ENCODE measurements around the gene DCUN1D5.

DCUN1D5 gene

GRCh38 chr11:103042161-103042560 is 49.8 kb downstream of the DCUN1D5 start:
- H2AK5ac ChIP-seq (ENCODE audit: low read length, severe bottlenecking), result no peak overlapping the region
- no peaks in the 10 kb centered on the region for H3K36me3 ChIP-seq (ENCODE audit: control insufficient read depth in 1 of 2, insufficient read depth in 2 of 2, low read depth in 1 of 2, low read length in 2 of 2)
- DNase-seq, result no peak
- no peak overlapping the region for H3K23ac ChIP-seq (ENCODE audit: low read length in 2 of 2)
- no peak overlapping the region for H3K4me3 ChIP-seq (ENCODE audit: insufficient read depth in 1 of 2, low read depth in 1 of 2, low read length in 2 of 2)
- H3K27ac ChIP-seq (ENCODE audit: low read length, poor library complexity, severe bottlenecking), result no peak overlapping the region
- H4K91ac ChIP-seq (ENCODE audit: low read length), result no peak overlapping the region
- H3K9ac ChIP-seq (ENCODE audit: low read length), result no peak overlapping the region
- WGBS, result 53% methylated on average over 1 of the region's 2 CpGs
- H3K27me3 ChIP-seq (ENCODE audit: control insufficient read depth in 1 of 2, insufficient read depth in 1 of 2, low read length in 2 of 2), result no peaks in the 10 kb centered on the region
- no peak overlapping the region for H2AFZ ChIP-seq (ENCODE audit: low read depth, low read length)
- no peak overlapping the region for H2BK12ac ChIP-seq (ENCODE audit: low read length in 2 of 2)
- H3K9me3 ChIP-seq (ENCODE audit: control insufficient read depth, low read length), result no peaks in the 10 kb centered on the region
- H2BK15ac ChIP-seq (ENCODE audit: low read depth, poor library complexity, severe bottlenecking), result no peak overlapping the region
- H2BK120ac ChIP-seq (ENCODE audit: low read depth, low read length), result no peak overlapping the region
- H3K4me2 ChIP-seq (ENCODE audit: low read length, poor library complexity, severe bottlenecking), result no peak overlapping the region
- H3K14ac ChIP-seq (ENCODE audit: low read length in 2 of 2), result no peak overlapping the region
- no peak overlapping the region for H3K18ac ChIP-seq (ENCODE audit: low read depth in 1 of 2, low read length in 2 of 2)
- H4K8ac ChIP-seq (ENCODE audit: low read length), result no peak overlapping the region
- no peak overlapping the region for H3K4ac ChIP-seq (ENCODE audit: low read depth in 1 of 2, low read length in 2 of 2)
- no peaks in the 10 kb centered on the region for H3K4me1 ChIP-seq (ENCODE audit: control insufficient read depth, insufficient read depth, low read depth, low read length)
- no peaks in the 10 kb centered on the region for H3K79me1 ChIP-seq (replicated peaks; ENCODE audit: low read length, poor library complexity, severe bottlenecking)
- H2BK5ac ChIP-seq (ENCODE audit: low read depth, low read length, poor library complexity, severe bottlenecking), result no peak overlapping the region

GRCh38 chr11:103035791-103036434 is 56.0 kb downstream of the DCUN1D5 start:
- Histone ChIP-seq H3K36me3 (ENCODE audit: control insufficient read depth in 1 of 2, insufficient read depth in 2 of 2, low read depth in 1 of 2, low read length in 2 of 2) (no peaks in the 10 kb centered on the region), H3K9me3 (ENCODE audit: control insufficient read depth, low read length) (no peaks in the 10 kb centered on the region), H3K4me3 (ENCODE audit: insufficient read depth in 1 of 2, low read depth in 1 of 2, low read length in 2 of 2) (no peak overlapping the region), H3K27me3 (ENCODE audit: control insufficient read depth in 1 of 2, insufficient read depth in 1 of 2, low read length in 2 of 2) (no peaks in the 10 kb centered on the region), H2AFZ (ENCODE audit: low read depth, low read length) (no peak overlapping the region), H2BK15ac (ENCODE audit: low read depth, poor library complexity, severe bottlenecking) (no peak overlapping the region), H2BK12ac (ENCODE audit: low read length in 2 of 2) (no peak overlapping the region), H3K4me1 (ENCODE audit: control insufficient read depth, insufficient read depth, low read depth, low read length) (peaks cover 1% of the 10 kb centered on the region), H3K79me1 (replicated peaks; ENCODE audit: low read length, poor library complexity, severe bottlenecking) (no peaks in the 10 kb centered on the region), H4K91ac (ENCODE audit: low read length) (no peak overlapping the region), H3K18ac (ENCODE audit: low read depth in 1 of 2, low read length in 2 of 2) (no peak overlapping the region), H4K8ac (ENCODE audit: low read length) (no peak overlapping the region), H3K4me2 (ENCODE audit: low read length, poor library complexity, severe bottlenecking) (no peak overlapping the region), H3K23ac (ENCODE audit: low read length in 2 of 2) (no peak overlapping the region), H3K4ac (ENCODE audit: low read depth in 1 of 2, low read length in 2 of 2) (no peak overlapping the region), H2BK5ac (ENCODE audit: low read depth, low read length, poor library complexity, severe bottlenecking) (no peak overlapping the region), H3K9ac (ENCODE audit: low read length) (peak overlapping the region; percentile 69), H2AK5ac (ENCODE audit: low read length, severe bottlenecking) (no peak overlapping the region), H3K27ac (ENCODE audit: low read length, poor library complexity, severe bottlenecking) (no peak overlapping the region), H3K14ac (ENCODE audit: low read length in 2 of 2) (no peak overlapping the region), H2BK120ac (ENCODE audit: low read depth, low read length) (no peak overlapping the region)
- DNase-seq, result peak; percentile 95
- WGBS, result 40% methylated on average over 1 of the region's 4 CpGs

GRCh38 chr11:103035216-103035615 is 56.7 kb downstream of the DCUN1D5 start:
- no peaks in the 10 kb centered on the region for H3K79me1 ChIP-seq (replicated peaks; ENCODE audit: low read length, poor library complexity, severe bottlenecking)
- no peak overlapping the region for H3K4me3 ChIP-seq (ENCODE audit: insufficient read depth in 1 of 2, low read depth in 1 of 2, low read length in 2 of 2)
- H3K9me3 ChIP-seq (ENCODE audit: control insufficient read depth, low read length), result no peaks in the 10 kb centered on the region
- H4K8ac ChIP-seq (ENCODE audit: low read length), result no peak overlapping the region
- H4K91ac ChIP-seq (ENCODE audit: low read length), result no peak overlapping the region
- no peak overlapping the region for H2BK5ac ChIP-seq (ENCODE audit: low read depth, low read length, poor library complexity, severe bottlenecking)
- H3K4me1 ChIP-seq (ENCODE audit: control insufficient read depth, insufficient read depth, low read depth, low read length), result peaks cover 1% of the 10 kb centered on the region
- H3K27me3 ChIP-seq (ENCODE audit: control insufficient read depth in 1 of 2, insufficient read depth in 1 of 2, low read length in 2 of 2), result no peaks in the 10 kb centered on the region
- no peak for DNase-seq
- H3K23ac ChIP-seq (ENCODE audit: low read length in 2 of 2), result no peak overlapping the region
- no peak overlapping the region for H3K27ac ChIP-seq (ENCODE audit: low read length, poor library complexity, severe bottlenecking)
- no peak overlapping the region for H2BK15ac ChIP-seq (ENCODE audit: low read depth, poor library complexity, severe bottlenecking)
- H2BK120ac ChIP-seq (ENCODE audit: low read depth, low read length), result no peak overlapping the region
- no peak overlapping the region for H2AFZ ChIP-seq (ENCODE audit: low read depth, low read length)
- no peaks in the 10 kb centered on the region for H3K36me3 ChIP-seq (ENCODE audit: control insufficient read depth in 1 of 2, insufficient read depth in 2 of 2, low read depth in 1 of 2, low read length in 2 of 2)
- H2AK5ac ChIP-seq (ENCODE audit: low read length, severe bottlenecking), result no peak overlapping the region
- H3K4ac ChIP-seq (ENCODE audit: low read depth in 1 of 2, low read length in 2 of 2), result no peak overlapping the region
- no peak overlapping the region for H3K9ac ChIP-seq (ENCODE audit: low read length)
- H3K4me2 ChIP-seq (ENCODE audit: low read length, poor library complexity, severe bottlenecking), result no peak overlapping the region
- H2BK12ac ChIP-seq (ENCODE audit: low read length in 2 of 2), result no peak overlapping the region
- H3K18ac ChIP-seq (ENCODE audit: low read depth in 1 of 2, low read length in 2 of 2), result no peak overlapping the region
- no peak overlapping the region for H3K14ac ChIP-seq (ENCODE audit: low read length in 2 of 2)

GRCh38 chr11:103031834-103032233 is 60.1 kb downstream of the DCUN1D5 start:
- Histone ChIP-seq H3K4ac (ENCODE audit: low read depth in 1 of 2, low read length in 2 of 2) (no peak overlapping the region), H2BK12ac (ENCODE audit: low read length in 2 of 2) (no peak overlapping the region), H3K18ac (ENCODE audit: low read depth in 1 of 2, low read length in 2 of 2) (no peak overlapping the region), H2AFZ (ENCODE audit: low read depth, low read length) (no peak overlapping the region), H2BK15ac (ENCODE audit: low read depth, poor library complexity, severe bottlenecking) (no peak overlapping the region), H3K4me2 (ENCODE audit: low read length, poor library complexity, severe bottlenecking) (no peak overlapping the region), H3K27me3 (ENCODE audit: control insufficient read depth in 1 of 2, insufficient read depth in 1 of 2, low read length in 2 of 2) (no peaks in the 10 kb centered on the region), H4K8ac (ENCODE audit: low read length) (no peak overlapping the region), H2BK120ac (ENCODE audit: low read depth, low read length) (no peak overlapping the region), H2BK5ac (ENCODE audit: low read depth, low read length, poor library complexity, severe bottlenecking) (no peak overlapping the region), H3K4me3 (ENCODE audit: insufficient read depth in 1 of 2, low read depth in 1 of 2, low read length in 2 of 2) (no peak overlapping the region), H3K14ac (ENCODE audit: low read length in 2 of 2) (no peak overlapping the region), H4K91ac (ENCODE audit: low read length) (no peak overlapping the region), H3K36me3 (ENCODE audit: control insufficient read depth in 1 of 2, insufficient read depth in 2 of 2, low read depth in 1 of 2, low read length in 2 of 2) (no peaks in the 10 kb centered on the region), H2AK5ac (ENCODE audit: low read length, severe bottlenecking) (no peak overlapping the region), H3K23ac (ENCODE audit: low read length in 2 of 2) (no peak overlapping the region), H3K27ac (ENCODE audit: low read length, poor library complexity, severe bottlenecking) (no peak overlapping the region), H3K4me1 (ENCODE audit: control insufficient read depth, insufficient read depth, low read depth, low read length) (peaks cover 1% of the 10 kb centered on the region), H3K9me3 (ENCODE audit: control insufficient read depth, low read length) (no peaks in the 10 kb centered on the region), H3K79me1 (replicated peaks; ENCODE audit: low read length, poor library complexity, severe bottlenecking) (no peaks in the 10 kb centered on the region), H3K9ac (ENCODE audit: low read length) (no peak overlapping the region)
- WGBS, result 96% methylated on average over 2 of the region's 2 CpGs
- no peak for DNase-seq

Data from mesenchymal stem cell (in vitro differentiated cells and primary cell).